ENCODE results near the gene CLIP1.
A peak's percentile ranks its signal among the peaks of the same experiment; 100 is the strongest.

Gene CLIP1

DNA sequence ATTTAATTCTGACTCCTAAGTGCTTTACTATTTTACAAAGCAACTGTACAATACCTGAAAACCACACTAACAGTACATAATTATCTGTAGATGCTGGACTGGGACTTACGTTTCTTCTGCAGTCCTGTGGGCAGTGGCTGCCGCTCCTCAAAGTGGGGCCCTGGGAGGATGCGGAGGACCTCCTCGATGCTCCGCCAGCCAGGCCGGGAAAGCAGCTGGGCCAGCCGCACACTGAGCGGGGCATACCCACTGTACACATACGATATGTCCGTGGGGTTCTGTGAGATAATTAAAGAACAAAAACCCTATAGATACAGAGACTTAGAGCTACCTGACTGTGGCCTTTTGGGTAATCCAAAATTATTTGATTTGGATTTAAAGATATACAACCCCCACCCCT is 189.8 kb downstream of the CLIP1 start:
- no peak for DNase-seq (ENCODE audit: low read depth, low spot score)
- POLR2A ChIA-PET = no interaction called here
- no peak overlapping the region for H3K4me3 ChIP-seq (ENCODE audit: low read depth, low read length)
- TF ChIP-seq, protein P1, sequence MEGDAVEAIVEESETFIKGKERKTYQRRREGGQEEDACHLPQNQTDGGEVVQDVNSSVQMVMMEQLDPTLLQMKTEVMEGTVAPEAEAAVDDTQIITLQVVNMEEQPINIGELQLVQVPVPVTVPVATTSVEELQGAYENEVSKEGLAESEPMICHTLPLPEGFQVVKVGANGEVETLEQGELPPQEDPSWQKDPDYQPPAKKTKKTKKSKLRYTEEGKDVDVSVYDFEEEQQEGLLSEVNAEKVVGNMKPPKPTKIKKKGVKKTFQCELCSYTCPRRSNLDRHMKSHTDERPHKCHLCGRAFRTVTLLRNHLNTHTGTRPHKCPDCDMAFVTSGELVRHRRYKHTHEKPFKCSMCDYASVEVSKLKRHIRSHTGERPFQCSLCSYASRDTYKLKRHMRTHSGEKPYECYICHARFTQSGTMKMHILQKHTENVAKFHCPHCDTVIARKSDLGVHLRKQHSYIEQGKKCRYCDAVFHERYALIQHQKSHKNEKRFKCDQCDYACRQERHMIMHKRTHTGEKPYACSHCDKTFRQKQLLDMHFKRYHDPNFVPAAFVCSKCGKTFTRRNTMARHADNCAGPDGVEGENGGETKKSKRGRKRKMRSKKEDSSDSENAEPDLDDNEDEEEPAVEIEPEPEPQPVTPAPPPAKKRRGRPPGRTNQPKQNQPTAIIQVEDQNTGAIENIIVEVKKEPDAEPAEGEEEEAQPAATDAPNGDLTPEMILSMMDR (IDR thresholded peaks at IDR 0.05; ENCODE audit: insufficient read depth, low read length, missing control alignments) = no peak
- CTCF ChIA-PET = interaction anchor here (1.1 kb wide), 1 partner anchor 13 kb away, joined by 3 read pairs; no protein-coding TSS in a partner anchor

DNA sequence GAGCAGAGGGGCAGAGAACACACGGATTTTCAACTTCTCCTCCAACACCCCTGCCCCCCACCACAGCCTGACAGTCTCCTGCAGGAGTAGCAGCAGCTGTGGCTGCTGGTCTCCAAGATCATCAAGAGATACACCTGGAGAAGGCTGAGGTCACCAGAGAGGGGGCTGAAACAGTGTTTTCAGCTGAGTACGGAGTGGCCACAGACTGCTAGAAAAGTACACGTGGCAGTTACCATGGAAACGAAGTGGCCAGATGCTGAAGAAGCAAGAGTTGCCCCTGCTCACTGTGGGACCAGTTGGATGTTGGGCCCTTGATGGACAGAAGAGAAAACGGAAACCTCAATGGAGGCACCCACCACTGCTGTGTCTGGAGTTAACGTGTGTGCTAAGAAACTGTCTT is 191.7 kb downstream of the CLIP1 start:
- TF ChIP-seq, protein P1 (IDR thresholded peaks at IDR 0.05; ENCODE audit: insufficient read depth, low read length, missing control alignments) = no peak
- H3K4me3 ChIP-seq (ENCODE audit: low read depth, low read length) = no peak overlapping the region
- POLR2A ChIA-PET = no interaction called here
- DNase-seq (ENCODE audit: low read depth, low spot score) = no peak
- CTCF ChIA-PET = no interaction called here

DNA sequence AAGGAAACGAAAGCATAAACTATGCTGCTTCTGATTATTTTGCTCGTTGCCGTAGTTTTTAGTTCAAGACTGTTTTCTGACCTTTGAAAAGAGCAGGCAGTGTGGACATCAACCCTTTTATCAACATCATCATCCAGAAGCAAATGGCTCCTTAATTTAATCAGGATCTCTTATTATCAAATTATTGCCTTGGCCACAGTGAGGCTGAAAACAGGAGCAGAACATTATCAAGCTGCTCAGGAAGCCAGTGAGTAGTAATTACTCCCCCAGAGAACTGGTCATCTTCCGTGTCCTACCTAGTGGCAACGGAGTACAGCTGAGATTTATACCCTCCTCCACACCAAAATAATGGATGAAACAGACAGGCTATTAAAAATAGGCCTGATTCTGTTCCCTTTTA is 194.4 kb downstream of the CLIP1 start:
- DNase-seq (ENCODE audit: low read depth, low spot score) = no peak
- H3K4me3 ChIP-seq (ENCODE audit: low read depth, low read length) = no peak overlapping the region
- POLR2A ChIA-PET = no interaction called here
- CTCF ChIA-PET = no interaction called here
- TF ChIP-seq, protein P1 (IDR thresholded peaks at IDR 0.05; ENCODE audit: insufficient read depth, low read length, missing control alignments) = no peak

DNA sequence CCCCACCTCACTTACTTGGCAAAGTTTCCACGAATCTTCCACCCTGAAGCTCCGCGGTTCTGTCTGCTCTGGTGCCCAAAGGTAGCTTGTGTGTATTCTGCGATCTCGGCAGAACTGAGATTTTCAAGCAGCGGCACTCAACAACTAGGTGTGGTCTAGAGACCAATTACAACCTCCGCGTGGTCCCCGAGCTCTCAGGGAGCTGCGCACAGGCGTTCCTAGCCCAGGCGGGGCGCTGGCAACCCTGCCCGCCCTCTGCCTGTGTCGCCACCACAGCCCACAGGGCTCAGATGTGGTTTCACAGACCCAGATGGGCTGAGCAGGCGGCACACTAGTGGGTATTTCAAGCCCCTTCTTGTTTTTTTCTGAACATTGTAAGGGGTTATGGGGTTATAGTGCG is 195.1 kb downstream of the CLIP1 start:
- TF ChIP-seq, protein P1 (IDR thresholded peaks at IDR 0.05; ENCODE audit: insufficient read depth, low read length, missing control alignments) = no peak
- no peak overlapping the region for H3K4me3 ChIP-seq (ENCODE audit: low read depth, low read length)
- DNase-seq (ENCODE audit: low read depth, low spot score) = no peak
- ChIA-PET CTCF (interaction anchor here (1.0 kb wide), 1 partner anchor 96 kb away, joined by 4 read pairs; no protein-coding TSS in a partner anchor), POLR2A (no interaction called here)

DNA sequence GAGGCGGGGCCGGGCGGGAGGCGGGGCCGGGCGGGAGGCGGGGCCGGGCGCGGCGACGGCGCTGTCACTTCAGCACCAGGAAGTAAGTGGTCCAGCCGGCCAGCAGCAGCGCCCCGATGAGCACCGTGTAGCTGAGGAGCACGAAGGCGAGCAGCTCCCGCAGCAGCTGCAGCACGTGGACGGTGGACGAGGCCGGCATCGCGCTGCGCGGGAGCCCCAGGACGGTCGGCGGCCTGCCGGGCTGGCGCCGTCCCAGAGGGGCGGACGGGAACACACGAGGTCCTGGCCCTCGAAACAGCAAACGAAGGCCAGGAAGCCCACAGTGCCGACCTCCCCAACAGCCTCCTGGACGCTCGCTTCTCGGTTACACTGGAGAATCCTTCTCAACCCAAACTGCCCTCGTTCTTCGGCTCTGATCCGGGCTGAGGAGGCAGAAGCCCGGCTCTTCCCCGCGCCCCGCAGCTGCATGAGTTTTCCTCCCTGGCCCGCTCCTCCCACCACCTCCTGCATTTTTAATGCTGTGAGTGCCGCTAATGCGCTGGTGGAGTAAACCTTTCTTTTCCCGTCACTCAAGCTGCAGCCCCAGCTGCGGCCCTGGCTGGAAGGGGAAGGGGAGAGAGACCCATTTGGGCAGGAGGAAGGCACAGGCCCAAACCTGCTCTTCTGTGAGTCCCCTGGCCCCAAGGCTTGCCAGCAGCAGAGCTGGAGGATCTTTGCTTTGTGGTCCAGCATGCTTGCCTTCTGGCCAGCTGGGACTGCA is 195.9 kb downstream of the CLIP1 start:
- POLR2A ChIA-PET = interaction anchor here (0.9 to 1.4 kb wide), 3 partner anchors 11 to 179 kb away, joined by 3 to 4 read pairs (median 3); no protein-coding TSS in a partner anchor
- peak overlapping the region; percentile 50 for H3K4me3 ChIP-seq (ENCODE audit: low read depth, low read length)
- CTCF ChIA-PET = interaction anchor here (1.0 kb wide), 2 partner anchors 9 to 96 kb away, joined by 3 to 4 read pairs; no protein-coding TSS in a partner anchor
- no peak for DNase-seq (ENCODE audit: low read depth, low spot score)
- TF ChIP-seq, protein P1 (IDR thresholded peaks at IDR 0.05; ENCODE audit: insufficient read depth, low read length, missing control alignments) = no peak

DNA sequence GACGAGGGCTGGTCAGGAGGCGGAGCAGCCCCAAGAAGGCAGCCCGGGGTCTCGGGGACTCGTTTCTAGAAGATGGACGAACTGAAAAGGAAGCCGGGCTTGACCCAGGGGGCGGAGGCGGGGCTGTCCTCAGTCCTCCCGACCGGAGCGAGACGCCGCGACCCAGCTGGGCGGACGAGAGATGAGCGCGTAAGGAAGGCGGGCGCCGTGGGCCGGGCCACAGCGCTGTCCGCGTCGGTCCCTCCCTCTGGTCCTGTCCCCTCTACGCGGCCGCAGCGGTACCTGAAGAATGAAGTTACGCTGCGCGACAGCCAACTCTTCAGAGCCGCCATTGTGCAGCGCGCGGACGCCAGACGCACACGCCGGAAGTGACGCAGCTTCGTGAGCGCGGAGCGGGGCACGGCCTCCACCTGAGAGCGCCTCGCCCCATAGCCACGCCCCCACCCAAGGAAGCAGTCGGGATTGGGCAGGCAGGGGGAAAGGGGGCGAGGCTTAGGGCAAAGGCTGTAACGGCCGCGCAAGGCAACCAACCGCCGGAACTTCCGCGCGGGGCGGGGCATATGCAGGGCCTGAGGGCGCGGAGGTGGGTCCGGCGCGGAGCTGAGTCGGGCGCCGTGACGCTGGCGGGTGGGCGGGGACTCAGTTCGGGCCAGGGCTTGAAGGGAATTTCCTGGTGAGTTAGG is 196.6 kb downstream of the CLIP1 start, which contains the start of gene DIABLO:
TSS of gene DIABLO (minus strand) at position 370 of the 683 bp plus-strand sequence. CDS start at position 332, 38 bp downstream.
- H3K4me3 ChIP-seq (ENCODE audit: low read depth, low read length) = peak within 1 kb of the TSS; percentile 95
- POLR2A ChIA-PET = interaction anchor here (0.8 to 1.4 kb wide), 4 partner anchors 9 to 178 kb away, joined by 3 to 4 read pairs (median 3); no protein-coding TSS in a partner anchor
- peak; percentile 90 for DNase-seq (ENCODE audit: low read depth, low spot score)
- TF ChIP-seq, protein P1 (IDR thresholded peaks at IDR 0.05; ENCODE audit: insufficient read depth, low read length, missing control alignments) = no peak
- CTCF ChIA-PET = interaction anchor here (0.8 to 1.1 kb wide), 3 partner anchors 9 to 171 kb away, joined by 3 read pairs; no protein-coding TSS in a partner anchor

Measured in AG04449 (cell line).